DMS153 (cell line): ENCODE measurements around the gene PCYOX1L.

Experiments used
- DNase-seq: peaks from one replicate; lab custom pipeline; 2025; lab: John Stamatoyannopoulos, UW

Gene PCYOX1L, protein sequence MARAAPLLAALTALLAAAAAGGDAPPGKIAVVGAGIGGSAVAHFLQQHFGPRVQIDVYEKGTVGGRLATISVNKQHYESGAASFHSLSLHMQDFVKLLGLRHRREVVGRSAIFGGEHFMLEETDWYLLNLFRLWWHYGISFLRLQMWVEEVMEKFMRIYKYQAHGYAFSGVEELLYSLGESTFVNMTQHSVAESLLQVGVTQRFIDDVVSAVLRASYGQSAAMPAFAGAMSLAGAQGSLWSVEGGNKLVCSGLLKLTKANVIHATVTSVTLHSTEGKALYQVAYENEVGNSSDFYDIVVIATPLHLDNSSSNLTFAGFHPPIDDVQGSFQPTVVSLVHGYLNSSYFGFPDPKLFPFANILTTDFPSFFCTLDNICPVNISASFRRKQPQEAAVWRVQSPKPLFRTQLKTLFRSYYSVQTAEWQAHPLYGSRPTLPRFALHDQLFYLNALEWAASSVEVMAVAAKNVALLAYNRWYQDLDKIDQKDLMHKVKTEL

DNA sequence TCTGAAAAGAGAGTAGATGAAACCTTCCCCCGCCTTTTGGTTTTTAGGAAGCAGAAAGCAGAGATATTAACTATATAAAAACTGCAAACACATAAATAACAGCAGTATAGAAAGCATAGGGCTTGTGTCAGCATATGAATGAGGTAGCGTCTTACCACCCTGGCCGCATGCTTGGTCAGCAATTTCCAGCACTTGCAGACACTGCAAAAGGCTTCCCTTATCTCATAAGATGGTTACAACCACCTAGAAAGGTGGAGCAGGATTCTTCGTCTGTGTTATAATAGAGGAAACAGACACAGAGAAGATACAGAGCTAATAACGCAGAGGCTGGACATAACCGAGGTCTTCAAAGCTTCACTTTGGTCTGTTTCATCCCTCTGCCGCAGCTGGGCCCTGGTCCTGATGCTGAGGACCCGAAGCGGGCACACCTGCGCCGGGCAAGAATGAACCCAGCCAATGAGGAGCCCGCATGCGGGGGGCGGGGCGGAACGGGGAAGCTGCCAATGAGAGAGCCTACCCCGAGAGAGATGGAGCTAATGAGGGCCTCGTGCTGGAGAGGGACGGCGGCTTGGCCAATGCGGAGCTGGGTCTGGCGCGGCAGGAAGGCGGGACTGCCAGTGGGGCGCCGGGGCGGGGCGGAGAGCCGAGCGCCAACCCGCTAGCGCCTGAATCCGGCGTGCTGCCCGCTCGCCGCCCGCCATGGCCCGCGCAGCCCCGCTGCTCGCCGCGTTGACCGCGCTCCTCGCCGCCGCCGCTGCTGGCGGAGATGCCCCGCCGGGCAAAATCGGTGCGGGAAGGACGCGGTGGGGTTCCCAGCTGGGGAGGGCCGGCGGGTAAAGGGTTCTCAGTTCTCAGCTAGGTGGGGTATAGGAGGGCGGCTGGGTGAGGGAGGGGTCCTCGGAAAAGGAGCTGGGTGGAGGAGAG is at the start of gene PCYOX1L:
PCYOX1L (plus strand) TSS at position 677 of the 924 bp plus-strand sequence; CDS start at position 700, 23 bp downstream.
- DNase-seq, result peak; percentile 86

DNA sequence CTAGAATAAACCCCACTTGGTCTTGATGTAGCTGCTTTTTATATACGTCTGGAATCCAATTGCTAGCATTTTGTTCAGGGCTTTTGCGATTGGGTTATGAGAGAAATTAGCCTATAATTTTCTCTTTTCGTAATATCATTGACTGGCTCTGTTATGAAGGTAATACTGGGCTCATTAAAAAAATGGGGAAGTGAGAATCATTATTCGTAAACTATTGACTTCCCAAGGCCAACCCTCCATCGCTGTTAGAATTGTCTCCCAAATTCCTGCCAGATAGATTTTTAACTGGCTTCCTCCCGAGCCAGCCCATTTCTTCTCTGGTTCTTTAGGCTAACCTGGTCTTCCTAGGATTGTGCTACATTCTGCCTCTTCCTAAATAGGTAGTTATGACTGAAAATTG is 48.5 kb upstream of the PCYOX1L start:
- DNase-seq, result no peak

DNA sequence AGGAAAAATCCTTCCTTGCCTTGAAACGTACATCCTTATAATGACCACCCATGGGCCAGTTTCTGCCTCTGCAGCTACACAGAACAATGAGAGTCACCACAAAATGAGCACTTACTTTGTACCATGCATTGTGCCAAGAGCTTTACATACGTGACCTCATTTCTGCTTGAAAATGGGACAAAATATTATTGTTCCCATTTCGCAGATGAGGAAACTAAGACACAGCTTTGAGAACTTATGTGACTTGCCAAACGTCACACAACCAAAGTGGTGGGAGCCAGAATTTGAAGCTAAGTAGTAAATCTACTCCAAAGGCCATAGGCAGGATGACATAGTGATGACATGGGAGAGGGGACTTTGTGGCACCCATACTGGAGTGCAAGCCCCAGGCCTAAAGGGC is 47.4 kb upstream of the PCYOX1L start:
- DNase-seq, result no peak

DNA sequence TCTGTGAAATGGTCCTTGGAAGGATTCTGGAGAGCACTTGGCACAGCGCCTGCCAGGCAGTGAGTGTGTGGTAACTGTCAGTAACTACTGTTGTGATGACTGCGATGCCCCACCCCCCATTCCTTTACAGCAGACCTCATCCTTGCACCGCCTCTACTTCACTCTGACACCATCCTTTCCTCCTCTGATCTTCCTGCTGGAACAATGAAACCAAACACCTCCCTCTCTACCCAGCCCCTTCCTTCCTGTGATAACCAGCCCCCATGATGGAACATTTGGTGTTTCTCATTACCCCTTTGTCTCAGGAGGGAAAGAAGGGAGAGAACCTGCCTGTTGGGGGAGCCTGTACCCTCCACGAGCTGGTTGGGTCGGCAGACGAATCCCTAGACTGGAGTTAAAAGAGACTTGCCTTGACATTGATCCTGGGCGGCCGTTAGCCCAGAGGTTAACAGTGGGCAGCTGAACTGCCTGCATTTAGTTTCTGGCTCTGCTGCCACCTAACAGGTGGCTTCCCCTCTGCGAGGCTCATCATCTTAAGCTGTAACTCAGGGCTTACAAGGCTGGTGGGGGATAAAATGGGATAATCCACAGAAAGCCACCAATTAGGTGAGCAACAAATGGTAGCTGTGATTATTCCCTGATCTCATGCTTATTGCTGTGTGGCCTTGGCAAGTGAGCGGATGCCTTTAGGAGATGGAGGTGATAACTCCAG is 46.7 kb upstream of the PCYOX1L start:
- DNase-seq, result no peak

DNA sequence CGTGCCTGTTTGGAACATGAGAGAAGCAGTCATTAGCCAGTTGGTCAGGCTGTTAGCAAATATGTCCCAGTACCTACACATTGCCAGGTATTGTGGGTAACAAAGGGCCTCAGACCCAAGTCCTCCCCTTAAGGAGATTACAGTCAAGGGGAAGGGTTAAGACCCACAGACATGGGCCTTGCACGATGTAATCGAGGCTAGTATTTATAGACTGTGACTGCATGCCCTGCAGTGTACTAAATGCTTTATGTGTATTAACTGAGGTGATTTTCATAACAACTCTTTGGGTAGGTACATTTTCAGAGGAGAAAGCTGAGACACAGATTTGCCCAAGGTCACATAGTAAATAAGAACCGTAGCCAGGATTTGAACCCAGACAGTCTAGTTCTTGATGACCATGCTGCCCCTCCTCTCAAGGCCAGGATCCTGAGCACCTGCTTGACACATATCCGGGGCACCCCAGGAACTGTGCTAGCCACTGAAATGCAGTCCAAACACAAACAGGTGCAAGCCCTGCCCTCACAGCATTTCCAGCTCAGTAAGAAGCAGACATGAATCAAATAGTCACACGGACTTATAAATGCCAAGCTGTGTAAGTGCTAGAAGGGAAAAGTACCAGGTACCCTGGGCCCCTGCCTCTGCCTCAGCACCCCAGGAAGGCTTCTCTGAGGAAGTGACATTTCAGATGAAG is 44.5 kb upstream of the PCYOX1L start:
- DNase-seq, result no peak

DNA sequence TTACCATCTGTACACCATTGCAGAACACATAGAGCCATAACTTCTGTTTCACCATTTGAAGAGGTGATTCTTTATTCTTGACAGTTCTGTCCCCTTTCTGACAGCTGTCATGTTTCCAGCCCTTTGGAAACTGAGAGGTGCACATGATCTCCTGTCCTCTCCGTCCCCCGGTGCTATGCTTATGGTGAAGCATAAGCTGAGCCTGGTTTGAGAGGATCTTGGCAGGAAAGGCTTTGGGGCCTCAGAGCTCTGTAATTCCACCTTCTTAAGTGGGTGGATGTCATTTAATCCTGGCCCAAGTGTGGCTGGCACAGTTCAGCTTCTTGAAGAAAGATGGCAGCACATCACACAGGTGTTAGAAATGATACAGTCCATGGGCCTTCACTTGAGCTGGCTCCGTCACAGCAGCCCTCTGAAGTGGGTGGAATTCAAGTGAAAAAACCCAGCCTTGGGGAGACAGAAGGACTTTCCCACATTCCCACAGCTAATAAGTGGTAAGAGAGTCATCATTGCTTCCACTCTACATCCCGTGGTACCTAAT is 43.2 kb upstream of the PCYOX1L start:
- no peak for DNase-seq

DNA sequence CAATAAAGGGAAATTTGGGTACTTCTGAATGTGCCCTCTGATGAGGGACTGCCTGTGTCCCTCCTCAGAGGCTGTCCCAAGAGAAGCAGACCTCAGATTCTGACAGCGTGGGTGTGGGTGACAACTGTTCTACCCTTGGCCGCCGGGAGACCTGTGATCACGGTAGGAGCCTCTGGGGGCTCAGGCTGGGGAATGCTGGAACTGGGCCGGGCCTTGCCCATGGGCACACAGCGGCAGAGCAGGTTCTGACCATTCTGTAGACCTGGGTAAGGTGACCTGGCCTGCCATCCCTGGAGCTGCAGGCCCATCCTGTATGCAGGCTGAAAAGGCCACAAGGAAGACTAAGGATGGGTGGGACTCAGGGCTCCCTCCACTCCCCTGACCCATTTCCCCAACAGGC is 42.1 kb upstream of the PCYOX1L start:
- DNase-seq, result no peak

DNA sequence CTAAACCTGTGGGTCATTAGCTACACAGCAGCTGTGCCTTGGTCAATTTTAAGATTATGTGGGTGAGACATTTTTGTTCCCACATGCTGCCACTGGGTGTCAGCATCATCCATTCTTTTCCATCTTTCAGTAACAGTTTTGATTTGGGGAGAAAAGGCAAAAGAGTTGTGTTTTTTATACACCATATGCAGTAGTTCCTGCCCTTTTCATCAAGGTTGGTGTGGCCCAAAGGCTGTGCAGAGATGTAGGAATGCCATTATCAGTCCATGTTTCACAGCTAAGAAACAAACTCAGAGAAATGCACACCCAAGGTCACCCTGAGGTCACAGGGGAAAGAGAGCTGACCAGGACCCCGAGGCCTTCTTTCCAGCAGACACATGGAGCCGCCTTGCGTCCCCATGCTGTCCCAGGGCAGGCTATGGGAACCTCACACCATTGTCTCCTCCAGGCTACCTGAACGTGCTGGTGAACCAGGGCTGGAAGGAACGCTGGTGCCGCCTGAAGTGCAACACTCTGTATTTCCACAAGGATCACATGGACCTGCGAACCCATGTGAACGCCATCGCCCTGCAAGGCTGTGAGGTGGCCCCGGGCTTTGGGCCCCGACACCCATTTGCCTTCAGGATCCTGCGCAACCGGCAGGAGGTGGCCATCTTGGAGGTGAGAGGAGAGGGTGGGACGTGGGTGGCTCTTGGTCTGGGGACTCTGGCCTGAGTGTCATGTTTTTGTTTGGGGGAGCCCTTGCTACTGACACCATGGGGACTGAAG is 40.4 kb upstream of the PCYOX1L start:
- DNase-seq, result no peak

DNA sequence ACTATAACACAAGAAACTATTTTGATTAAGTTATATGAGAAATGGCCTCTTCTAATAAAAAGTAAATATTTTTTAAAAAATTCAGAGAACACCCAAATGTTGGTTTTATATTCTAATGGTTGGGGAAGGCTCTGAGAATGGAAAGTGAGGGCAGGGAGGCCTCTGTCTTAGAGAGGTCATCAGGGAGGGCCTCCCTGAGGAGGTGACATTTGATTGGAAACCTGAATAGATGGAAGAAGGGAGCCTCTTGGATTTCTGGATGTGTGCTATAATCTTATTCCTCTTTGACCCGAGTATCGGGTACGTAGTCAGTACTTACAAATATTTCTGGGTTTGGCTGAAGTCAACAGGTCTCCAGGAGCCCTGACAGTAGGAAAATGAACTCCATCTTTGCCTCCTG is 38.7 kb upstream of the PCYOX1L start:
- no peak for DNase-seq

DNA sequence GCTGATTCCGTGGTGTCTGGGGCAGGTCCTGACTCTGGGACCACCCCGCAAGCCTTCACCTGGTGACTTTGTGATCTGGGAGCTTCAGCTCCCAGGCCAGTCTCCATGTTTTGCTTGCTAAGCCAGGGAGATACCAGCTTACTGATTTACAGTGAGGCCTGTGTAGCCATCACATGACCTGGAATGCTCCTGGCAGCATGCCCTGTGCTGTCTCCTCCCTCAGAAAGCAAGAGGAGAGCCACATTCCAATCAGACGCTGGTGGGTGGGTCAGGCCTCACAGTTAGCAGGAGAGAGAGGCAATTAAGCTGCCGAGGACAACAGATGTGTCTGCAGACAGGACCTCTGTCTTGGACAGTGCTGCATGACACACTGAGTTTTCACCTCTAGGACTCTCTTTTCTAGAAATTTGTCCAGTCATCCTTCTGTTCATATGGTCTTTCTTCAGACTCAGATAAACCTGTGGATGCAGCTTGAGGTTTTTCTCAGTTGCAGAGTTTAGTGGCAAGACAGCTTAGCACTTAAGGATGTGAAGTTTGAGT is 37.0 kb upstream of the PCYOX1L start:
- DNase-seq, result peak; percentile 60

DNA sequence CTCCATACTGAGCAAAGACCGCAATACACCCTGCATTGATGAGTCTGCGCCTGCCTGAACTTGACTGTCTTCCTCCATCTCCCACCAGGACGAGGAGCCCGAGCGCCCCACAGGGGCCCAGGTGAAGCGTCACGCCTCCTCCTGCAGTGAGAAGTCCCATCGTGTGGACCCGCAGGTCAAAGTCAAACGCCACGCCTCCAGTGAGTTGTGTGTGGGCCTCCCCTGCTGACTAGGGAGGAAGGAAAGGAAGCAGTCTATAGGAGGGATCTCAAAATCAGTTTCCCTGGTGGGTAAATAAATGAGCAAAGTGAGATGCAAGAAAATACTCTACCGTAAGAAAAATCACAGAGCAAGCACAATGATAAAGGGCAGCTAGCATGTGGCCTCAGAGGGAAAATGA is 35.3 kb upstream of the PCYOX1L start:
- no peak for DNase-seq

DNA sequence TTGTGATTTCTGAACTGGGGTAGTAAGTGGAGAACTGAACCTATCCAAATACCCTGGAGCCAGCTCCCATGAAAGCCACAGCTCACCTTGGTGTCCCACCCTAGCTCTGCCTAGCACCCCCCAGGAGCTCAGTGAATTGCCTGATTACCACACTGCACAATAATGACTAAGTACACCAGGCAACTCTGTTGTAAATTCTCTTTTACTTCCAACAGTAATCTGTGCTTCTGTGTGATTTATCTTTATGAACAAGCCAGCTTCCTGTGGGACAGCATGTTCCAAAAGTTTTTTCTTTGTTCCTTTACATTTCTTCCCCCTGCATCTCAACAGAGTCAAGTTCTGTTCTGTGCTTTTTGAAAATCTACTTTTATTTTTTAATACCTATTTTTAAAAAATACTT is 34.6 kb upstream of the PCYOX1L start:
- no peak for DNase-seq

DNA sequence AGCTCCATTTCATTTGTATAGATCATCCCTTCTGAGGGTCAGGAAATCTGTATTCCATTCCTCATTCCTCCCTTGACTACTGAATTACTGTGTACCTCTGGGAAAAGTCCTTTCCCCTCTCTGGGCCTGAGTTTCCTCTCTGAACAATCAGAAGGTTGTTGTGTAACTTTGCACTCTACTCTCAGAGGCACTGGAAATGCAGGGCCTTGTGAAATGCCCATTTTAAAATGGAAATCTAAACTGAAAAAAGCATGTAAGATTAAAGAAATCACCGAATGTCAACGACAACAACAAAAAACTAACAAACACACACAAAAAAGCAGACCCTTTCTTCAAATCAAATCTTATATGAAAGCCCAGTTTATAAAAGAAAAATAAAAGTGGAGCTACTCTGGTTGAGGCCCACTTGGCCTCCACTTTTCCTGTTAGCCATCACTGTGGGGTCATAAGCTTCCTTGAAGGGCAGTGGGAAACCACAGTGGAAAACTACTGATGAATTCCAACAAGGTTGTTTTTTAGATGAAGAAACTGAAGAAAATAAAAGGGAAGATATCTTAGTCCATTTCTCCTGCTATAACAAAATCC is 34.1 kb upstream of the PCYOX1L start:
- no peak for DNase-seq

DNA sequence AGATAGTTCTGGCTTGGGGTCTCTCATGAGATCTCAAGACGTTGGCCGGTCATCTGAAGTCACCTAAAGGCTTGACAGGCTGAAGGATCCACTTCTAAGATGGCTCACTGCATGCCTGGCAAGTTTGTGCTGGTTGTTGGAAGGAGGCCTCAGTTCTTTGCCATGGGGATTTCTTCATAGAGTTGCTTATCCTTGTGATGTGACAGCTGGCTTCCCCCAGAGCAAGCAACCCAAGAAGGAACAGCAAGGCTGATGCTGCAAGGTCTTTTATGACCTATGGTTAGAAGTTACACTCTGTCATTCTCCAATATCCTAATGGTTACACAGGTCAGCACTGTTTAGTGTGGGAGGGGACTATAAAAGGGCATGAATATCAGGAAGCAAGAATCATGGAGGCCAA is 33.2 kb upstream of the PCYOX1L start:
- DNase-seq, result no peak

DNA sequence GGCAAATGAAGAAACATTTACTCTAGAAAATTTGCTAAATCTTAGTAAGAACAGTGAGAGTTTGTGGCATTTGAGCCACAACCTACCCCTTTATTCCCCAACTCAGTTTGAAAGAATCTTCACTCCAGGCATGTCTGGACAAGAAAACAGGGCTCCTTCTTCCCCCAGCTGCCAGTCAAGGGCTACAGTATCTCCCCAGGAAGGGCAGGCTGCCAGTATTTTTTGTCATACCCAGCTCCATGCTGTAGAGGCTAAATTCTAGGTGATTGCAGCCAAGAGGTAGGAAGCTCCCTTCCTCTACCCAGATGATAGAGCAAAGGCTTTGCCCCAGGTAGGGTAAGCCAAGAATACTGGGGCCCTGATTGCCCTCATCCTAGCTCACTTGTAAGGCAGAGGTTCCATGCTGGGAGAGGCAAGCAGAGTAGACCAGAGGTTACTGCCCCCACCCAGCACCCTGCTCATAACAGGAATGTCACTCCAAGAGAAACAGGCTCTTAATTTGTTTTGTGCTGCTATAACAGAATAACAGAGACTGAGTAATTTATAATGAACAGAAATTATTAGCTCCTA is 32.6 kb upstream of the PCYOX1L start:
- no peak for DNase-seq

DNA sequence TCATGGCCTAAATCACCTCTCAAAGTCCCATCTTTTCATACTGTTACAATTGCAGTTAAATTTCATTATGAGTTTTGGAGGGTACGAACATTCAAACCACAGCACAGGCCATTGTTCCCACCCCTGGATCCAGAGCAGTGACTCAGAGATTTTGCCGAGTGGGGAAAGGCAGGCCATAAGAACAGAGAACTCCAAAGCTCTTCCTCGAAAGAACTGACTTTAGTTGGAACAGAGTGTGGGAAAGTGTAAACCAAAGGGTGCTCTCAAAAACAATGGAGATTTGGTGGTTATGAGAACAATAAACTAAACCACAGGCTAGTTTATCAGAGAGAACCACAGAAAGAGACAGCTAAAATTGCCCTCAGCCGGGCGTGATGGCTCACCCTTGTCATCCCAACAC is 32.0 kb upstream of the PCYOX1L start:
- DNase-seq, result no peak

DNA sequence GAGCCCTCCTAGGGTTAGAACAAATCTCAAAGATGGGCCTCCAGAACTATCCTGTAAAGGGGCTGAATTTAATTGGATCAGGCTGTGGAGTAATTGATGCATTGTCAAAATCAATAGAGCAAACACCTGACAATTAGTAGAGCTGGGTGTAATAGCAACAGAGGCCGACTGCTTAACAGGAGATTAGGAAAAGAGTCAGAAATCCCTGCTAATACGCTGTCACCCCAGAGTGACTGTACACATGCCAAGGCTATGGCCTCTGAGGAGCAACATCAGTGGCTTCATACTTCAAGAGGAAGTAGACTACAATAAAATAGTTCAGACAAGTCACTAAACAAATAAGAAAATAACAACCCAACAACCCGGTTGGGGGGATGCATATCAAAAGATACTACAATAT is 31.2 kb upstream of the PCYOX1L start:
- DNase-seq, result no peak

DNA sequence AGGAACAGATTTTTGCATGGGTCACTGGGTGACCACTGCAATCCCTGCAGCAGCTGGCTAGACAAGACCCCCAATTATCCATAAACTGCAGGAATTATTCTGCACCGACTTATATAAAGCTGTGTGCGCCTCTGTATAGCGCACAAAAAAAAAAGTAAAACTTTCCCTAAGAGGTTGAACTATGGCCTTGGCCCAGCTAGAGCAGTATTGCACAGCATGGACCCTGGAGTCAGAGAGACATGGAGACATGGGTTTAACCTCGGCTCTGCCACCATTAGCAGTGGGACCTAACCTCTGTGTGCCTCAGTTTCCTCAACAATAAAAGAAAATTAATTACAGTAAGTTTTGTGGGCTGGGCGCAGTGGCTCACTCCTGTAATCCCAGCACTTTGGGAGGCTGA is 29.7 kb upstream of the PCYOX1L start:
- DNase-seq, result no peak

DNA sequence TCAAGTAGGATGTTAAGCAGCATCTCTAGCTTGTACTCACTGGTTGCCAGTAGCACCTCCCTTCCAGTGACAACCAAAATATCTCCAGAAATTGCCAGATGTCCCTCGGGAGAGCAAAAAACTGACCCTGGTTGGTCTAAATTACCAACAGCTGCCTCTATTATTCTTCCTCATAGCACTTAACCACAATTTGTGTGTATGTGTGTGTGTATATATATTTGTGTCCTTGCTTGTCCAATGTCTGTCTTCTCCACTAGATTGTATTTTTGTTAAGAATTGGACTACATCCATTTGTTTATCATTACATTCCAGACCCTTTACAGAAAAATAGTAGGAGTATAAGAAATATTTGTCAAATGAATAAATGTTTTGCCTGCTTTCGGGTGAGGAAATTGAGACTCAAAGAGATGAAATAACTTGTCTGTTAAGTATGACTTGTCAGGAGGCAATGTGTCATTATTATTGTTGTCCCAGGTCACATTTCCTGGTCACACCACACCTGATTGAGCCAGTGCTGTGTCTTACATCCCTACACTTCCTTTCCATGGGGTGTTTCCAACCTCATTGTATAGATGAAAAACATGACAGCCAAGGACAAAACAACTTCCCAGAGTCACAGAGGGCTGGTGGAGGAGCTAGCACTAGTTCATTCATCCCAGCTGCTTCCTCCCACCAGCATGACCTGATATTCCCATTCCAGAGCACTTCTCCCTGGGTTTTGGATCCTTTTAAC is 24.0 kb upstream of the PCYOX1L start:
- no peak for DNase-seq
